Measurements from ENCODE around the gene NANOS2.
"Not testable (repeated sequence)": the region's sequence is repeated elsewhere in the genome, so short reads cannot be mapped to it uniquely, and the experiment has no call there.

Gene NANOS2

DNA sequence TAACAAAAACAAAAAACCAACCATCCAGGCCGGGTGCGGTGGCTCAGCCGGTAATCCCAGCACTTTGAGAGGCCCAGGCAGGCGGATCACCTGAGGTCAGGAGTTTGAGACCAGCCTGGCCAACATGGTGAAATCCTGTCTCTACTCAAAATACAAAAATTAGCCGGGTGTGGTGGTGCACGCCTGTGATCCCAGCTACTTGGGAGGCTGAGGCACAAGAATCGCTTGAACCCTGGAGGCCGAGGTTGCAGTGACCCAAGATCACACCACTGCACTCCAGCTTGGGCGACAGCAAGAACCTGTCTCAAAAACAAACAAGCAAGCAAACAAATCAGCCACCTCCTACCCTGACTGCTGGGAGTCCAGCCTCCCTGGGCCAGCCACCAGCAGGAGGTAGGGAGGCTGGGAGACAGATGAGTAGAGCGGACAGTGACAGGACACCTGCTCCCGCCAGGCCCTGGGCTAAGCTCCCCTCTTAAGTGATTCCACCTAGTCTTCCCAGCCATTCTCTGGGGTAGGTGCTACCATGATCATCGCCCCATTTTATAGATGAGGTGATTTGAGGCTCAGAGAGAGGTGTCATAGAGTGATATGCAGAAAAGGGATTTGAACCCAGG is 18.5 kb downstream of the NANOS2 start:
- not testable (repeated sequence) for DNase-seq (ENCODE audit: low read depth)

DNA sequence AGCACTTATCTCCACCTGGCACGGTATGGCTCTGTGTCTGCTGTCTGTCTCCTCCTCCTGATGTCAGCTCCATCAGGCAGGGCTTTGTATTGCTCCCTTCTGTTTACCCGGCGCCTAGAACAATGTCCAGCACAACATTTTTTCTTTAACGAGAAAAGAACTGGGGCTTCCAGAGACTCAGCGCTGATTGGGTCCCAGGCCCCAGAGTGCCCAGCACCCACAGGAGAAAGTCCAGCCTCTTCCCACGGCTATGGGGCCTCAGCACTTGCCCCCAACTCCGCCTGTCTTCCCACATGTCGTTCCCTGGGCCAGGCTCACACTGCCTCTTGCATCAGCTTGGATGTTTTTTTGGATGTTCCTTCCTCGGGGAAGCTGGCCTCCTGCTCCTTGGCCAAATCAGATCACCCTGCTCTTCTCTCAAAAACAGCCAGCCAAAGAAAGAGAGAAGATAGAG is 19.0 kb downstream of the NANOS2 start:
- DNase-seq (ENCODE audit: low read depth), result no peak

DNA sequence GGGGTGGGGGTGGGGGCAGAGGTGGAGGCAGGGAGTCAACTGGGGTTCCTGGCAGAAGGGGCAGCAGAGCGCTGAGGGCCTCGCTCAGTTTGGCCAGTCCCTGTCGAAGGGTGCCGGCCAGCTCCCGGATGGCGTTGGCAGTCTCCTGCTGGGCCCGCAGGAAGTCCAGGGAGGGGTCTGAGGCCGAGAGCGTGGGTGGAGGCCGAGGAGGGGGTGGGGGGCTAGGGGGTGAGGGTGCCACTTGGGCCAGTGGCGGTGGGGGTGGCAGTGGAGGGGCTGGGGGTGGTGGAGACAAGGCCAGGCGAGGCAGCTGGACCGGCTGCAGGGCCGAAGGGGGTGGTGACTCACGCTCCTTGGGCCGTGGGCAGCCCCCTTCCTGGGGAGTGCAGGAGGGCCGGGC is 23.7 kb downstream of the NANOS2 start:
- DNase-seq (ENCODE audit: low read depth), result no peak

DNA sequence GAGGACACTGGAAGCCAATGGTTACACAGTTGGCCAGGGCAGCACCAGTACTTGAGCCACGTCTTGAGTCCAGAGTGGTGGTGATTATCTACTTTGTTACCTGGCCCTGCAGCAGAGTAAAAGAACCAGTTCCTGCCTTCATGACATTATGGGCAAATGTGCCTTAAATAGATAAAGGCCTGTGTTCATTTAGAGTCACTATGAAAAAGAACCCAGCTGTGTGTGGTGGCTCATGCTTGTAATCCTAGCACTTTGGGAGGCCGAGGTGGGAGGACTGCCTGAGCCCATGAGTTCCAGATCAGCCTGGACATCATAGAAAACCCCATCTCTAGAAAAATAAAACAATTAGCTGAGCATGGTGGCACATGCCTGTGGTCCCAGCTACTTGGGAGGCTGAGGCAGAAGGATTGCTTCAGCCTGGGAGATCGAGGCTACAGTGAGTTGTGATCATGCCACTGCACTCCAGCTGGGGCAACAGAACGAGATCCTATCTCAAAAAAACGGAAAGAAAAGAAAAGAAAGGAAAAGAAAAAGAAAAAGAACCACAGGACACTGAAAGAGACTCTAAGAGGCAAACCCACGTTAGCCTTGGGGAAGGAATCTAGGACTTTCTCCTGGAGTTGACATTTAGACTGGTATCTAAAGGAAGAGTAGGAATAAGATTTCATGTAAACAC is 25.2 kb downstream of the NANOS2 start:
- DNase-seq (ENCODE audit: low read depth), result no peak

DNA sequence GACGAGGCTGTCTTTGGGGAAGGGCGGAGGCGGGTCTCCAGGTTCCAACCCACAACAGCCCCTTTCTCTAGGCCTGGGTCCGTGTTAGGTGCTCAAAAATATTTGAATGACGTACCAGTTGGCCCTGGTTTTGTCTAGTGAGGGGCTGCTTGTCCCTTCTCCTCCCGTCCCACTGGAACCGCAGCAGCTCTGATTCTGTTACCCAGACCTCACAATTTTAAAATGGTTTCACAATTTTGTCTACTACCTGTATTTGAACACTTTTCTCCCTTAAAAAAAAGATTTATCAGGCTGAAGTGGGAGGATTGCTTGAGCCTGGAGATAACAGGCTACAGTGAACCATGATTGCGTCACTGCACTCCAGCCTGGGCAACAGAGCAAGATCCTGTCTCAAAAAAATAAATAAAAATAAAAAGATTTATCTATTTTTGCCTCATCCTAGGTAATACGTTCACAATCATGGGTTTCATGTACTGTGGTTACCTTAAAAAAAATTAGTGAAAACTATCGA is 27.3 kb downstream of the NANOS2 start:
- no peak for DNase-seq (ENCODE audit: low read depth)

DNA sequence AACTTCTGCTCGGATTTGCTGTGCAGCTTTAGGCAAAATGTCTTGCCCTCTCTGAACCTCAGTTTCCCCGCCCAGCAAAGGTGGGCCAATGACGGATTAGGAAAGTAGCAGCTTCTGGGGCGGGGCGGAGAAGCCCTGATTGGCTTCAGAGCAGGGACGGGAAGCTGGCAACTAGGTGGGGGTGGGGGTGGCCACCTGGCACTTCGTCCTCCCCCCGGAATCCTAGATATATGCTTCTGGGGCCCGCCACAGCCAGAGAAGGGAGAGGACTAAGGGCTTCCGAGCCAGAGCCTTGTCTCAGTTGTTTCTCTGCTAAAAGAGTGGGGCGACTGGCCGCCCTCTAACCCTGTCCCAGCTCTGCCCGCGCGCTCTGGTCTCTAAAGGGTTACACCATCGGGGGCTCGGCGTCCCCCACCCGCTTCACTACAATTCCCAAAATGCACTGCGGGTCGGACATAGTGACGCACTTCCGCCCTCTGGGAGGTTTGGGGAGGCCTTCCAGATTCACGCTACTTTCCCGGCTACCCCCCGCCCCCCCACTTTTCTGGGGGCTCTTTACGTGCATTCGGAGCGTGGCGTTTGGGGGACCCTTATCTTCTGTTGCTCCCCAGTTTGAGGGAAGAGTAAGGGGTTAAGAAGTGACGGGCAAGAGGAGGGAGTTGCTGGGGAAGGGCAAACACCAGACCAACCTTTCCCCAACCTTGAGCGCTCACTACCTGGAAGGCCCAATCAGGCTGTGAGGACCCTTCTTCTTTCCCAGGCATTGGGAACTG is 28.0 kb downstream of the NANOS2 start:
- DNase-seq (ENCODE audit: low read depth), result peak; percentile 92

DNA sequence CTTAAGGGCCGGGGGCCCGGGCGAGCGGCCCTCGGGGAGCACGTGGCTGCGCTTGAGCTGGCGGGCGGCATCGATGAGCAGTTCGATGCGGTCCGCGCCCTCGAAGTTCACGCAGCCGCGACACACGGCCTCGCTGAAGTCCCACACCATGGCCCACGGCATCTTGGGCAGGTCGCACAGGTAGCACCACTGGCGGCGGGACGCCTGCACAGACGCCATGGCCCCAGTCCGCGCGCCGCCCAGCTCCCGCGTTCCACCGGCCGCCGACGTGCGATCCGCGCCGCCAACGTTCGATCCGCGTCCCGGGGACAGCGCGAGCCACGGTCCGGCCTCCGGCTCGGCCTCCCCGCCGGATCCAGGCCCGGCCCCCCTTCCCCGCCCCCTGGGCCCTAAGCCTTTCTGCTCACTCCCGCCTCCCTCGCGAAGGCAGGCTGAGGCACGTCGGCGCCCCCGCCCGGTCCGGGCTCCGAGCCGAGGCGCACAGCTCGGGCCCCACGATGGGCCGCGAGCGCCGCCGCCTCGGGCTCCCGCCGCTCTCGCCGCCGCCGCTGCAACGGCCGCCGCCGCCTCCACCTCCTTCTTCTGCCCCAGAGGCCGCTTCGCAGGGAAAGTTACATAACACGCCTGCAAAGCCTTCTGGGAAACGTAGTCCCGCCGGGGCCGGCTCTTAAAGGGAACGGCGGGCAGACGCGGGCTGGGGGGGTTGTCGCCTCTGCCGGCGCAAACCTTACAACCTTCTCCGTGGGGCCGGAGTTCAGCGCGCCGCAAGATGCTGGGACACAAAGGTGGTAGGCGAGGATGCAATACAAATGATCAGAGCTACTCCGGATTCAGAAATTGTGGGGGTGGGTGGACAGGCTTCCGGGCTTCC is 28.8 kb downstream of the NANOS2 start, which contains the start of gene IRF2BP1:
Gene IRF2BP1 (minus strand): TSS at position 586 of the 871 bp plus-strand sequence. CDS start 367 bp downstream, at position 219.
- DNase-seq (ENCODE audit: low read depth), result peak; percentile 72

DNA sequence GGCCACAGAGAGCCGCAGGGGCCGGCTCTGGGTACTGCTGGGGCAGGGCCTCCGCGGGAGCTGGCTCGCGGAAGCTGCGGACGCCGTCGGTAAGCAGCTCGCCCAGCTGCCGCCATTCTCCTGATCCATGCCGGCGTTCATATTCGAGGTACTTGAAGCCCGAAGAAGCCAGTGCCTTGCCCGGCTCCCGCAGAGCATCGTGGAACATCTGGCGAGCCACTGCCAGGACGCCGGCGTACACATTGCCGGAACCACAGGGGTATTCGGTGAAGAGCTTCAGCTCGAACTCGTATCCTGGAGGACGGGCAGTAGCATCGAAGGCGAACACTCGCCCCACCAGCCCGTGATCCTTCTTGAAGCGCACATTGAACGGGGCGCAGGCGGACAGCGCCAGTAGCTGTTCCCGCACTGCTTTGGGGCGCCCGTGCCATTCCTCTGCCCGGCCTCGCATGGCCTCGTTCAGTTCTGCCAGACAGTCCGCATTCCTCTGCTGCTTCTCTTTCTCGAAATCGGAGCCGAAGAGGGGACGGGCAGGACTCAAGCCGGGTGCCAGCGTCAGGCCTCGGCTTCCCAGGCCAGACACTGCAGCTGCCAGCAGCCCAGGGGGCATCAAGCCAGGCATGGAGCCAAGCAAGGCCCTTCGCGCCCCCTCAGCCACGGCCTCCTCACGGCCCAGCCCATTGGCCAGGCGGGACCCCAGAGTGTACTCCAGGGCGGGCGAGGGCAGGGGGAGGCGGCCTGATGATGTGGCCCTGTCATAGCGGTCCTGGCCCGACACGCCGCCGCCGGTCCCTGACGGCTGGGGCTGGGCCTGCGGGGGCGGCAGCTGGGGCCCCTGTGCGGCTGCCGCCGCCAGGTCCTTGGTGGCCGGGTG is 29.7 kb downstream of the NANOS2 start:
- DNase-seq (ENCODE audit: low read depth), result no peak

DNA sequence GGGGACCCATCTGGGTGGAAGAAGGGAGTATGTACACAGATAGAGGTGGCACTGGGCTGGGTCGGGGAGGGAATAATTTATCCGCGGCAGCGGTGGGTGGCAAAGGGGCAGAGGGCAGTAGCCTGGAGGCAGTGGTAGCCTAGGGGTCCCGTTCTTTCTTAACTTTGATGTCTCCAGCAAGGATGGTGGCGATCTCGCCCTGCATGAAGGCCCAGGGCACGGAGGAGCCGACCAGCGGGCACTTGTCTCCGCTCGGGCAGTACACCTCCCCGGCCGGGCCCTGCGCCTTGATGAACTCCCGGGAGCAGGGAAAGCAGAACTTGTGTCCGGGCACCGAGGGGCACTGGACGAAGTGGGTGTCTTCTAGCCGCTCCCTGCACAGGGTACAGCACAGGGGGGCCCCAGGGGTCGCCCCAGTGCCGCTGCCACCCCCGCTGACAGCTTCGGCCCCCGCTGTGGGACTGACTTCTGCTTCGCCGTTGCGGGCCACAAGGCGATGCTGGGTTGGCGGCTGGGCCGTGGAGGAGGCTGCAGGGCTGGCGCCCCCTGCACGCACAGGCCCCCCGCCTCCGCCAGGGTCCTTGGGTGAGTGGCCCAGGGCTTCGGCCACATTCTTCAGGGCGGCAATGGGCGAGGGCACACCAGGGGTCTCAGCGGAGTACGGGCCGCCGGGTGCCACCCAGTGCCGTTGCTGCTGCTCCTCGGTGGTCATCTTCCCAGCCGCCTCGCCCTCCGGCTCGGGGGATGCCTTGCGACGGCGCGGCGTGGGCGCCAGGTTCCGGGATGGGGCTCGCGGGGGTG is 30.5 kb downstream of the NANOS2 start:
- no peak for DNase-seq (ENCODE audit: low read depth)

DNA sequence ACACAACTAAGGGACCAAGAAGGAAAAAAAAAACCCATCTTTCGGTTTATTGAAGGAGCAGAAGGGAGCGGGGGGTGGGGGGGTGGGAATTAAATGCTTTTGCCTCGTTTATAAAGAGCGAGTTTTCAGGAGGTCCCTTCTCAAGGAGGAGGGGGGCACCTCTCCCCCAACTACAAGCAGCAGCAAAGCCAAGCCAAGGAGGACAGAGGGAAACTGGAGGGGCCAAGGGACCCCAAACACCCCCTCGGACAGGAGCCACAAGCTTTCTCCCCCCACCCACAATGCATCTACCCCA is 31.0 kb downstream of the NANOS2 start:
- no peak for DNase-seq (ENCODE audit: low read depth)

DNA sequence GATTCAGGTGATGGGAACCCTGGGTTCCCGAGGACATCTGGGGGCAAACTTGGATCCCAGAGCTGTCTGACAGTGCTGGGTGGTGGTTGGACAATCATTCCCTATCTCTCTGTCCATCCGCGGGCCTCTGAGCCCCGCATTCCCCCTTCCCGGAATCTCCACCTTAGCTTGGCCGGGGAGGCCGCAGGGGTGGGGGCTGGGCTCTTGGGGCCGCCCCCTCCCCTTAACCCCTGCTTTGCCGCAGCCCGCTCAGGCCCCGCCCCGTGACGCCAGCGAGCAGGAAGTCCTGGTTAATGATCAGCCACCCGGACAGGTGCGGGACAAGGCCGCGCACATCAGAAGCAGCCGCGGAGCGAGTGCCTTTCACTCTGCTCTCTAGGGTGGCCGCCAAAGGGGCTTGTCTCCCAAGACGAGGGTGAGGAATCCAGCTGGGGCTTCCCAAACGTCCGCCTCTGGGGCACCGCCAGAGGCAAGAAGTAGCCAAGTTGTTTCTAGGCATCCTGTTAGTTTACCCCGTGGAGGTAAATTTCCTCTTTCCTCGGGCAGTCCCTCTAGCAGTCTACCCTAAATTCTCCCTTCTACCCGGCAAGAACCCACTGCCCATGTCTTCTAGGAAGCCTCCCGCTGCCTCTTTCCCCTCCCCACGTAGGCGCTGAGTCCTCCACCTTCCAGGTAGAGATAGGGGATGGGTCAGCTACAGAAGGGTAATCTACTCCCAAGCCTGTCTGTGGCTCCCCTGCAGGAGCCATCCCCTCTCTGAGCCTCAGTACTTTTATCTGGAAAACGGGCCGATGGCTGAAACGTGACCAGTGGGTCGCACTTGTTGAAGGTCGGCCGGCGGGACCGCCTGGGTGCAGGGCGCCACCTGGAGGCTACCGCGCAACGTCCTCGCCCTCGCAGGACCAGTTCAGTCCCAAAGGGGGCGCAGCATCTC is 31.7 kb downstream of the NANOS2 start:
- no peak for DNase-seq (ENCODE audit: low read depth)

DNA sequence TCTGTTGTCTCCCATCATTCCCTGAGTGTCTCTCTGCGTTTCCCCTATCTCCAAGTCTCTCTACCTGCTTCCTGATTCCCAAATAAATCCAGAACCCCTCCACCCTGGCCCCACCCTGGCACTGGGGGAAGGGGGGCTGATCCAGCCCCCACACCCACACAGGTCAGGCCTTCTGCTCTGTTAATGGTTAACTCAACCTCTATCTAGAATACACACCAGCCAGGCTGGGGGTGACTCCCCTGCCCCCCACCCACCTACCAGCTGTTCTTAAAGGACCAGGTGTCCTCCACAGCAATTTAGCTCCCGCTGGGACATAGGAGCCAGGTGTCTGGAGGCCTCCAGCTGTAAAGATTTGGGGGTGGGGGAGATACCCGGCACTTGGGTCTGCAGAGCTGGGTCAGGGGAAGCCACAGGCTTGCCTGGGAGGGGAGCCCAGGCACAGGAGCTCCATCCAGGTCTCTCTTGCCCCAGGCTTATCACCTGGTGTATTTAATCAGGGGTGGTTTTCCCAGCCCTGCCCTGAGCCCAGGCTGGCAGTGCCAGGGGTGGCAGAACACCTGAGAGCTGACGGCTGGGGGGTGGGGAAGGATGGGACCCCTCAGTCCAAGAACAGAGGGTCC is 32.6 kb downstream of the NANOS2 start:
- no peak for DNase-seq (ENCODE audit: low read depth)

DNA sequence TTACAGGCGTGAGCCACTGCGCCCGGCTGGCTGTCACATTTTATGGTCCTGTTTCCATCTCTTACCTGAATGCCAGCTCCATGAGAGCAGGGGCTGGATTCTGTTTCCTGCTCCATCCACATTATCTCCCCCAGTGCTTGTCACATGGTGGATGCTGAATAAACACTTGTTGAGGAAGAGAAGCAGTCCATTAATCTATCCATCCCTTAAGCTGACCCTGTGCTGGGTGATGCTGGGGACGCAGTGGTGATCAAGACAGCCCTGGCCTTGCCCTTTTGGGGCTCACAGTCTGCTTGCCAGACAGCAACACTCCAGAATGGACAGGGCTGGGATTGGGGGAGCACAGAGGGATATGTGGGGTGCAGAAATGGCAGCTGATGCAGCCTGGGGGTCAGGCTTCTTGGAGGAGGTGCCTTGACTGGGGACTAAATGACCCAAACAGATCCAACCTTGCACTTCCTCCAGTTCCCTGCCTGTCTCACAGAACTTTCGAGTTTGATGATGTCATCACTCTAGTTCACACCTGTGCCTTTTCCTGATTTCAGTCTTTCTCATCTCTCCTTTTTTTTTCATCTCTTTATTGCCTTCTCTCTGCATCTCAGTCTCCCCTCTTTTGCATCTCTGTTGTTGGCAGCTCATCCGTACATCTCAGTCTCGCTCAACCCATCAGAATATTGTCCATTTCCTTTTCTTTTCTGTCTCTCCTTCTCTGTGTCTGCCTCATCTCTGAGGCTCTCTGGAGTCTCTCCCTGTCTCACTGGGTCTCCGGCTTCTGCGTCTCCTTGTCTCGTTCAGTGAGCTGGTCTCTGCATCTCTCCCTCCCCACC is 33.3 kb downstream of the NANOS2 start:
- DNase-seq (ENCODE audit: low read depth), result no peak

DNA sequence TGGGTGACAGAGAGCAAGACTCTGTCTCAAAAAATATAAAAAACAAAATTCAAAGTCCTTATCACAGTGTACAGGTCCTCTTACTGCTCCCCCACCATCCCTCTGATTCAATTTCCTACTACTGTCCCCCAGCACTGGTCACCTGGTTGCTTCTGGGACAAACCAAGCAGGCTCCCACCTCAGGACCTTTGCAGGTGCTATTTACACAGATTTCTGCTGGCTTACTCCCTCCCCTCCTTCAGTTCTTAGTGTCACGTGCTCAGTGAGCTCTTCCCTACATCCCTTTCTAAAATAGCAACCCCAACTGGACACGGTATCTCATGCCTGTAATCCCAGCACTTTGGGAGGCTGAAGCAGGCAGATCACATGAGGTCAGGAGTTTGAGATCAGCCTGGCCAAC is 34.6 kb downstream of the NANOS2 start:
- DNase-seq (ENCODE audit: low read depth), result no peak

DNA sequence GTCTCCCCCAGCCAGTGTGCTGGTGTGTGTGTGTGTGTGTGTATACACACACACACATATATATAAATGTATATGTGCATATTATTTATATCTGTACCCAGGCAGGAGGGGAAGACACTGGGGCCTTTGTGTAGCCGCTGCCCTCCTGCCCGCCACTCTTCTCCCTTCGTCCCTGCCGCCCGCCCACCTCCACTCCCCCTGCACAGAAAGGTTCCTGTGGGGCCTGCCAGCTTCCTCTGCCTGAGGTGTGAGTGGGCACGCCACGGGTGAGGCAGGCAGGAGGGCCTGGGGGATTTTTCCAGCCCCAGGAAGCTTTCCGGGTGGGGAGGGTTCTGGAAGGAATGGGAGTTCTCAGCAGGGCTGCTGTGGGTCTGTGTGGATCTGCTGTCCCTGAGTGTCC is 35.5 kb downstream of the NANOS2 start:
- no peak for DNase-seq (ENCODE audit: low read depth)

DNA sequence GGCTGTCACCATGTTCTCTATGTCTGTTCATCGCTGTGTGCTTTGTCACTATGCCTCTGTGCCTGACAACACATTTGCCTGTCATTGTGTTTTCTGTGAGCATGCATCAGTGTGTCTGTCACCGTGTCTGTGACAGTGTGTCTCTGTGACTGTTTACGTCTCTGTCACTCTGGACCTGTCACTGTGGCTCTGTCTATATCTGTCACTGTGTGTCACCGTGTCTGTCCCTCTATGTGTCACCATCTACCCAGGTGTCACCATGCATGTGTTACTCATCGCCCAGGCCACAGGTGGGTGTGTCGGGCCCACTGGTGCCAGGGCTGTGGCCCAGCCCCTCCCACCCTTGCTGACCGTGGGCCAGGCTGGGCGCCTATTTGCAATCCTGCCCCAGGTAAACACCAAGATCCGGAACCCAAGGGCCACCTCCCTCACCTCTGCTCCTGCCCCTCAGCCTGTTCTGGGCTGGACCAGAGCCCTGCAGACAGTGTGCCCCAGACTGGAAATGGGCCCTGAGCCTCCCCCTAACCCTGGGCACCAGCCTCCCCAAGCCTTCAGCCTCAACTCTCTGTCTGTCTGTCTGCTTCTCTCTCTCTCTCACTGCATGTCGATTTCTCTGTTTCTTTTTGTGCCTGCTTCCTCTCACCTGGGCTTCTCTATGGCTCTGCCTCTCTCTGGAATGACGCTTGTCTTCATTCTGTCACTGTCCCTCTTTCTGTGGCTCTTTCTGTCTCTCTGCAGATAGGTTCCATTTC is 36.4 kb downstream of the NANOS2 start:
- DNase-seq (ENCODE audit: low read depth), result no peak
